ENCODE measurements around the gene TBC1D16.

The TBC1D16 gene

GRCh38 chr17:80082403-80083135 is 46.9 kb upstream of the TBC1D16 start:
- Histone ChIP-seq H3K4me2 (ENCODE audit: low read depth, low read length, poor library complexity, severe bottlenecking) (peak overlapping the region; percentile 32), H2AFZ (ENCODE audit: low read length) (peak overlapping the region; percentile 71)

GRCh38 chr17:80081596-80081995 is 45.9 kb upstream of the TBC1D16 start:
- TF ChIP-seq EZH2phosphoT487 (IDR thresholded peaks at IDR 0.05; ENCODE audit: borderline replicate concordance) (no peak), CTCF (conservative IDR thresholded peaks at IDR 0.05; ENCODE audit: low read length) (no peak)
- H3K9ac ChIP-seq (ENCODE audit: low read depth, low read length, poor library complexity, severe bottlenecking), result no peak overlapping the region
- no peaks in the 10 kb centered on the region for H4K20me1 ChIP-seq (ENCODE audit: insufficient read depth, low read length, poor library complexity, severe bottlenecking)
- H3K4me2 ChIP-seq (ENCODE audit: low read depth, low read length, poor library complexity, severe bottlenecking), result no peak overlapping the region
- no peak overlapping the region for H2AFZ ChIP-seq (ENCODE audit: low read length)
- no peaks in the 10 kb centered on the region for H3K79me2 ChIP-seq (ENCODE audit: insufficient read depth, low read length)
- no peaks in the 10 kb centered on the region for H3K9me2 ChIP-seq (replicated peaks; ENCODE audit: low read depth, low read length)
- H3K4me3 ChIP-seq (ENCODE audit: low read length, poor library complexity, severe bottlenecking), result no peak overlapping the region
- peaks cover 5% of the 10 kb centered on the region for H3K4me1 ChIP-seq (ENCODE audit: insufficient read depth, low read length, poor library complexity, severe bottlenecking)
- no peaks in the 10 kb centered on the region for H3F3A ChIP-seq (ENCODE audit: low read depth)
- no peaks in the 10 kb centered on the region for H3K36me3 ChIP-seq (ENCODE audit: insufficient read depth, low read length)
- no peaks in the 10 kb centered on the region for H3K27me3 ChIP-seq (ENCODE audit: insufficient read depth, low read length, poor library complexity, severe bottlenecking)
- H3K9me3 ChIP-seq (ENCODE audit: insufficient read depth, low read depth, low read length), result no peaks in the 10 kb centered on the region

More at GRCh38 chr17:80082403-80083135, 46.9 kb upstream of the TBC1D16 start:
- Histone ChIP-seq H3K9me2 (replicated peaks; ENCODE audit: low read depth, low read length) (no peaks in the 10 kb centered on the region), H3K4me1 (ENCODE audit: insufficient read depth, low read length, poor library complexity, severe bottlenecking) (peaks cover 5% of the 10 kb centered on the region), H3K4me3 (ENCODE audit: low read length, poor library complexity, severe bottlenecking) (no peak overlapping the region), H3K79me2 (ENCODE audit: insufficient read depth, low read length) (no peaks in the 10 kb centered on the region), H3K27me3 (ENCODE audit: insufficient read depth, low read length, poor library complexity, severe bottlenecking) (no peaks in the 10 kb centered on the region), H3K9me3 (ENCODE audit: insufficient read depth, low read depth, low read length) (no peaks in the 10 kb centered on the region), H3F3A (ENCODE audit: low read depth) (no peaks in the 10 kb centered on the region), H3K9ac (ENCODE audit: low read depth, low read length, poor library complexity, severe bottlenecking) (no peak overlapping the region), H4K20me1 (ENCODE audit: insufficient read depth, low read length, poor library complexity, severe bottlenecking) (no peaks in the 10 kb centered on the region), H3K36me3 (ENCODE audit: insufficient read depth, low read length) (no peaks in the 10 kb centered on the region)
- TF ChIP-seq EZH2phosphoT487 (IDR thresholded peaks at IDR 0.05; ENCODE audit: borderline replicate concordance), result no peak
- peak; percentile 87 for TF ChIP-seq CTCF (conservative IDR thresholded peaks at IDR 0.05; ENCODE audit: low read length)

- Histone ChIP-seq H3K9ac (ENCODE audit: low read depth, low read length, poor library complexity, severe bottlenecking) (no peak overlapping the region), H3K9me2 (replicated peaks; ENCODE audit: low read depth, low read length) (no peaks in the 10 kb centered on the region), H3K9me3 (ENCODE audit: insufficient read depth, low read depth, low read length) (no peaks in the 10 kb centered on the region), H3F3A (ENCODE audit: low read depth) (no peaks in the 10 kb centered on the region), H3K4me2 (ENCODE audit: low read depth, low read length, poor library complexity, severe bottlenecking) (no peak overlapping the region), H3K27me3 (ENCODE audit: insufficient read depth, low read length, poor library complexity, severe bottlenecking) (no peaks in the 10 kb centered on the region), H2AFZ (ENCODE audit: low read length) (no peak overlapping the region), H3K4me3 (ENCODE audit: low read length, poor library complexity, severe bottlenecking) (no peak overlapping the region), H3K79me2 (ENCODE audit: insufficient read depth, low read length) (no peaks in the 10 kb centered on the region), H4K20me1 (ENCODE audit: insufficient read depth, low read length, poor library complexity, severe bottlenecking) (no peaks in the 10 kb centered on the region), H3K4me1 (ENCODE audit: insufficient read depth, low read length, poor library complexity, severe bottlenecking) (peaks cover 5% of the 10 kb centered on the region), H3K36me3 (ENCODE audit: insufficient read depth, low read length) (no peaks in the 10 kb centered on the region)
- TF ChIP-seq CTCF (conservative IDR thresholded peaks at IDR 0.05; ENCODE audit: low read length) (no peak), EZH2phosphoT487 (IDR thresholded peaks at IDR 0.05; ENCODE audit: borderline replicate concordance) (no peak)
Measured at GRCh38 chr17:80080081-80080480, 44.4 kb upstream of the TBC1D16 start.

Data from Loucy (cell line).